H9 (cell line): ENCODE measurements around the gene ATG2A. TPM values are rescaled to one million over a fixed set of nuclear protein-coding genes. Genes with fewer than 3 reads are reported as not detected.

Experiments
- DNase-seq: peaks from one replicate; pipeline ENCODE4 v3.0.0-alpha.2; 2017
- H2AFZ ChIP-seq: one replicate; pipeline ENCODE4 v1.6.1; 2013; ENCODE audit warnings: mild to moderate bottlenecking, low read length, control low read depth, moderate library complexity
- H2AK5ac ChIP-seq: 2 replicates; pipeline ENCODE4 v1.6.1; 2013; ENCODE audit warnings: low read length, control low read depth, mixed read lengths; ENCODE audit not compliant: insufficient read length
- H2BK120ac ChIP-seq: one replicate; pipeline ENCODE4 v1.6.1; 2013; ENCODE audit warnings: low read depth, mild to moderate bottlenecking, low read length, control low read depth, inconsistent platforms; ENCODE audit not compliant: poor library complexity, severe bottlenecking
- H2BK12ac ChIP-seq: 2 replicates; pipeline ENCODE4 v1.6.1; 2013; ENCODE audit warnings: low read length, control low read depth, mixed read lengths, low read depth; ENCODE audit not compliant: insufficient read length
- H2BK15ac ChIP-seq: 2 replicates; pipeline ENCODE4 v1.6.1; 2013; ENCODE audit warnings: low read depth, low read length, control low read depth
- H2BK20ac ChIP-seq: one replicate; pipeline ENCODE4 v1.6.1; 2013; ENCODE audit warnings: low read depth, mild to moderate bottlenecking, low read length, control low read depth, inconsistent platforms; ENCODE audit not compliant: poor library complexity, severe bottlenecking
- H2BK5ac ChIP-seq: 2 replicates; pipeline ENCODE4 v1.6.1; 2013; ENCODE audit warnings: low read length, control low read depth, mixed read lengths; ENCODE audit not compliant: insufficient read length
- H3K14ac ChIP-seq: 2 replicates; pipeline ENCODE4 v1.6.1; 2013; ENCODE audit warnings: low read length, control low read depth; ENCODE audit not compliant: insufficient read depth
- H3K18ac ChIP-seq: 2 replicates; pipeline ENCODE4 v1.6.1; 2013; ENCODE audit warnings: low read depth, mild to moderate bottlenecking, mixed read lengths, low read length, control low read depth; ENCODE audit not compliant: insufficient read length
- H3K23ac ChIP-seq: 2 replicates; pipeline ENCODE4 v1.6.1; 2013; ENCODE audit warnings: low read length, control low read depth, mixed read lengths, low read depth; ENCODE audit not compliant: insufficient read length
- H3K23me2 ChIP-seq: 2 replicates; pipeline ENCODE4 v1.6.1; 2013; ENCODE audit warnings: low read depth, mild to moderate bottlenecking, mixed read lengths, low read length, control low read depth; ENCODE audit not compliant: insufficient read length, poor library complexity, severe bottlenecking
- H3K27ac ChIP-seq: 2 replicates; pipeline ENCODE4 v1.5.1; 2013; ENCODE audit warnings: low read length, control low read depth, mixed read lengths, low read depth; ENCODE audit not compliant: insufficient read length
- H3K27me3 ChIP-seq: 2 replicates; pipeline ENCODE4 v1.6.1; 2013; ENCODE audit warnings: low read length, control low read depth, inconsistent platforms; ENCODE audit not compliant: insufficient read depth
- H3K4ac ChIP-seq: 2 replicates; pipeline ENCODE4 v1.6.1; 2013; ENCODE audit warnings: low read depth, mild to moderate bottlenecking, control low read depth, inconsistent platforms, low read length, moderate library complexity
- H3K4me1 ChIP-seq: 2 replicates; pipeline ENCODE4 v1.6.1; 2013; ENCODE audit warnings: low read length, control low read depth, inconsistent platforms; ENCODE audit not compliant: insufficient read depth
- H3K4me2 ChIP-seq: 2 replicates; pipeline ENCODE4 v1.6.1; 2013; ENCODE audit warnings: low read length, control low read depth, mixed read lengths; ENCODE audit not compliant: insufficient read length, insufficient read depth
- H3K56ac ChIP-seq: 2 replicates; pipeline ENCODE4 v1.6.1; 2013; ENCODE audit warnings: low read depth, mild to moderate bottlenecking, mixed read lengths, low read length, control low read depth; ENCODE audit not compliant: insufficient read length
- H3K79me1 ChIP-seq: 2 replicates; pipeline ENCODE4 v1.6.1; 2013; ENCODE audit warnings: low read depth, mild to moderate bottlenecking, moderate library complexity, low read length, control low read depth, inconsistent platforms; ENCODE audit not compliant: insufficient read depth, poor library complexity, severe bottlenecking
- H3K79me2 ChIP-seq: 2 replicates; pipeline ENCODE4 v1.6.1; 2013; ENCODE audit warnings: low read length, control low read depth, inconsistent platforms; ENCODE audit not compliant: insufficient read depth
- H3K9ac ChIP-seq: 2 replicates; pipeline ENCODE4 v1.6.1; 2013; ENCODE audit warnings: low read length, control low read depth, mixed read lengths; ENCODE audit not compliant: insufficient read length; ENCODE audit errors: extremely low read depth
- H3K9me3 ChIP-seq: one replicate; pipeline ENCODE4 v1.6.1; 2013; ENCODE audit warnings: low read depth, low read length, inconsistent platforms; ENCODE audit not compliant: control insufficient read depth
- H3T11ph ChIP-seq: one replicate; pipeline ENCODE4 v1.6.1; 2013; ENCODE audit warnings: mild to moderate bottlenecking, low read length, control low read depth, inconsistent platforms
- H4K20me1 ChIP-seq: one replicate; pipeline ENCODE4 v1.6.1; 2013; ENCODE audit not compliant: control insufficient read depth, insufficient read length, insufficient read depth
- H4K5ac ChIP-seq: 2 replicates; pipeline ENCODE4 v1.6.1; 2013; ENCODE audit warnings: low read depth, mild to moderate bottlenecking, mixed read lengths, low read length, control low read depth; ENCODE audit not compliant: insufficient read length
- H4K8ac ChIP-seq: replicated peaks from 2 replicates; pipeline ENCODE4 v1.6.1; 2013; ENCODE audit warnings: low read length, control low read depth, mixed read lengths, low read depth; ENCODE audit not compliant: insufficient read length
- H4K91ac ChIP-seq: 2 replicates; pipeline ENCODE4 v1.6.1; 2013; ENCODE audit warnings: low read depth, mild to moderate bottlenecking, moderate library complexity, mixed read lengths, low read length, control low read depth; ENCODE audit not compliant: insufficient read length
- H3K27ac Mint-ChIP-seq, 3 experiments: 2 replicates in 2 of 3; 3 replicates in 1 of 3; pipeline ENCODE4 v1.8.0; 2020 to 2021; ENCODE audit warnings: mixed read lengths in 3 of 3, mild to moderate bottlenecking in 1 of 3, moderate library complexity in 1 of 3
- H3K27me3 Mint-ChIP-seq: 2 replicates; pipeline ENCODE4 v1.8.0; 2021; ENCODE audit warnings: low read depth, mild to moderate bottlenecking, moderate library complexity, mixed read lengths
- H3K36me3 Mint-ChIP-seq, 3 experiments: 2 replicates in 2 of 3; 3 replicates in 1 of 3; pipeline ENCODE4 v1.8.0; 2020 to 2021; ENCODE audit warnings: low read depth in 3 of 3, mixed read lengths in 3 of 3; ENCODE audit not compliant: insufficient read depth in 1 of 3
- H3K4me1 Mint-ChIP-seq, 2 experiments: 2 replicates each; pipeline ENCODE4 v1.8.0; 2020; ENCODE audit warnings: mixed read lengths in 2 of 2
- H3K4me3 Mint-ChIP-seq, 2 experiments: 2 replicates in 1 of 2; 3 replicates in 1 of 2; pipeline ENCODE4 v1.8.0; 2020 to 2021; ENCODE audit warnings: mild to moderate bottlenecking in 2 of 2, mixed read lengths in 2 of 2, moderate library complexity in 1 of 2
- H3K9me3 Mint-ChIP-seq, 2 experiments: 2 replicates in 1 of 2; 3 replicates in 1 of 2; pipeline ENCODE4 v1.8.0; 2020; ENCODE audit warnings: mild to moderate bottlenecking in 2 of 2, mixed read lengths in 2 of 2, moderate library complexity in 1 of 2
- WGBS: extraction: QIAGEN DNeasy Blood & Tissue Kit; methylation state at CpG from one replicate; pipeline ENCODE4 v1.1.7; 2013; ENCODE audit warnings: missing lambda C conversion rate, low lambda C conversion rate, mixed read lengths; ENCODE audit not compliant: insufficient read length; ENCODE audit errors: extremely low coverage; 5-methylcytosine and 5-hydroxymethylcytosine counted together
- total RNA-seq: library from RNA; stranded (reverse); gene quantifications from 2 replicates; pipeline ENCODE4 v1.2.1, GENCODE V29; 2021
- TF ChIP-seq, protein P1 (sequence below): fragments of 200-600 bp; sonication (generic); conservative IDR thresholded peaks from 3 replicates; pipeline ENCODE4 v1.8.0; 2021; ENCODE audit warnings: antibody characterized with exemption, mild to moderate bottlenecking

ATG2A gene
- total RNA-seq, 1 experiment from 2014 or later = 21.3 TPM

DNA sequence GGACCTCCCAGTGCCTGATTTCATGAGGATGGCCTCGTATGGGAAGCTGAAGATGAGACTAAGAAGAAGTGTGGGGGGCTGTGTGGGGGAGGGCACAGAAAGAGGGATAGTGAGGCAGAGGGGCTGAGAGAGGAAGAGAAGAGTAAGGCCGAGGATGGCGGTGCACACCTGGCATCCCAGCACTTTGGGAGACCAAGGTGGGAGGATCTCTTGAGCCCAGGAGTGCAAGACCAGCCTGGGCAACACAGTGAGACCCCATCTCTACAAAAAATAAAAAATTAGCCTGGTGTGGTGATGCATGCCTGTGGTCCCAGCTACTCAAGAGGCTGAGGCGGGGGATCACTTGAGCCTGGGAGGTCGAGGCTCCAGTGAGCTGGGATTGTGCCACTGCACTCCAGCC, 25.1 kb downstream of the ATG2A start:
- DNase-seq = no peak
- no peaks in the 10 kb centered on the region for H3K27me3 ChIP-seq
- no peak overlapping the region for H2BK20ac ChIP-seq
- H2BK5ac ChIP-seq = no peak overlapping the region
- no peak overlapping the region for H2BK15ac ChIP-seq
- no peak overlapping the region for H2AFZ ChIP-seq
- H3K23ac ChIP-seq = no peak overlapping the region
- H3K27ac ChIP-seq = no peak overlapping the region
- H3T11ph ChIP-seq = no peak overlapping the region
- H4K5ac ChIP-seq = no peak overlapping the region
- peaks cover 0 to 6% (median 0%) of the 10 kb centered on the region in 3 experiments; a peak in 2 of 7 replicates for H3K36me3 Mint-ChIP-seq
- H3K14ac ChIP-seq = no peak overlapping the region; the same call in 1 of the 2 replicates
- H3K4me2 ChIP-seq = no peak overlapping the region
- WGBS = no CpG with 5 or more reads among the region's 5 CpGs
- no peak overlapping the region for H4K91ac ChIP-seq
- 0 out of 5 replicates have a peak overlapping the region, but pooled peaks of 1 of the 2 experiments have one; percentile 15 for H3K4me3 Mint-ChIP-seq
- no peak overlapping the region for H3K18ac ChIP-seq
- H4K20me1 ChIP-seq = peaks cover 2% of the 10 kb centered on the region
- H3K9ac ChIP-seq = no peak overlapping the region
- TF ChIP-seq, protein P1, sequence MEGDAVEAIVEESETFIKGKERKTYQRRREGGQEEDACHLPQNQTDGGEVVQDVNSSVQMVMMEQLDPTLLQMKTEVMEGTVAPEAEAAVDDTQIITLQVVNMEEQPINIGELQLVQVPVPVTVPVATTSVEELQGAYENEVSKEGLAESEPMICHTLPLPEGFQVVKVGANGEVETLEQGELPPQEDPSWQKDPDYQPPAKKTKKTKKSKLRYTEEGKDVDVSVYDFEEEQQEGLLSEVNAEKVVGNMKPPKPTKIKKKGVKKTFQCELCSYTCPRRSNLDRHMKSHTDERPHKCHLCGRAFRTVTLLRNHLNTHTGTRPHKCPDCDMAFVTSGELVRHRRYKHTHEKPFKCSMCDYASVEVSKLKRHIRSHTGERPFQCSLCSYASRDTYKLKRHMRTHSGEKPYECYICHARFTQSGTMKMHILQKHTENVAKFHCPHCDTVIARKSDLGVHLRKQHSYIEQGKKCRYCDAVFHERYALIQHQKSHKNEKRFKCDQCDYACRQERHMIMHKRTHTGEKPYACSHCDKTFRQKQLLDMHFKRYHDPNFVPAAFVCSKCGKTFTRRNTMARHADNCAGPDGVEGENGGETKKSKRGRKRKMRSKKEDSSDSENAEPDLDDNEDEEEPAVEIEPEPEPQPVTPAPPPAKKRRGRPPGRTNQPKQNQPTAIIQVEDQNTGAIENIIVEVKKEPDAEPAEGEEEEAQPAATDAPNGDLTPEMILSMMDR = no peak
- H2AK5ac ChIP-seq = no peak overlapping the region
- H3K23me2 ChIP-seq = peaks cover 4% of the 10 kb centered on the region
- no peaks in the 10 kb centered on the region for H3K79me2 ChIP-seq
- H4K8ac ChIP-seq = no peak overlapping the region
- peak overlapping the region in 1 of 3 experiments; percentile 89; a peak in 2 of 7 replicates for H3K27ac Mint-ChIP-seq
- no peaks in the 10 kb centered on the region; the same call in 1 of the 2 replicates for H3K4me1 ChIP-seq
- H2BK120ac ChIP-seq = no peak overlapping the region
- H3K4ac ChIP-seq = no peak overlapping the region
- no peak overlapping the region for H3K56ac ChIP-seq
- no peaks in the 10 kb centered on the region for H3K27me3 Mint-ChIP-seq
- no peaks in the 10 kb centered on the region for H3K9me3 ChIP-seq
- H3K4me1 Mint-ChIP-seq = peaks cover 12 to 26% of the 10 kb centered on the region in 2 experiments
- H3K9me3 Mint-ChIP-seq = no peaks in the 10 kb centered on the region; a peak in 1 of 5 replicates
- no peak overlapping the region for H2BK12ac ChIP-seq
- H3K79me1 ChIP-seq = no peaks in the 10 kb centered on the region
